ENCODE results near the gene CDC73. TPM values are rescaled to one million over a fixed set of nuclear protein-coding genes. Genes with fewer than 3 reads are reported as not detected.
"Not testable (repeated sequence)": the region's sequence is repeated elsewhere in the genome, so short reads cannot be mapped to it uniquely, and the experiment has no call there.

CDC73 gene
- total RNA-seq, 2 donors from 2014 or later: 27.8 to 30.1 TPM

DNA sequence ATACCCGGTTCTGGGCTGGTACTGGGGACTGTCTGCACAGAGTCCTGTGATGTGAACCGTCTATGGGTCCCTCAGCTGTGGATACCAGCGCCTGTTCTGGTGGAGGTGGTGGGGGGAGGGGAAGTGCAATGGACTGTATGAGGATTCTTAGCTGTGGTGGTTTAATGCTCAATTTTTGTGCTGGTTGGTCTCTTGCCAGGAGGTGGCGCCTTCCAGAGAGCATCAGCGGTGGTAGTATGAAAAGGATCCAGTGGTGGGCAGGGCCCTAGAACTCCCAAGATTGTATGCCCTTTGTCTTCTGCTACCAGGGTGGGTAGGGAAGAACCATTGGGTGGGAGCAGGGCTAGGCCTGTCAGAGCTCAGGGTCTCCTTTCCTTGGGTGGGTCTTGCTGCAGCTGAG is 153.9 kb downstream of the CDC73 start:
- no peak overlapping the region for H3K4me3 ChIP-seq
- DNase-seq (ENCODE audit: low spot score): no peak
- TF ChIP-seq CTCF (IDR thresholded peaks at IDR 0.05): no peak
- H3K4me1 ChIP-seq: no peaks in the 10 kb centered on the region
- H3K27me3 ChIP-seq: no peaks in the 10 kb centered on the region
- H3K36me3 ChIP-seq: no peaks in the 10 kb centered on the region
- no peaks in the 10 kb centered on the region for H3K9me3 ChIP-seq
- H3K27ac ChIP-seq: no peak overlapping the region

- no peak for TF ChIP-seq CTCF (IDR thresholded peaks at IDR 0.05)
- H3K27me3 ChIP-seq: no peaks in the 10 kb centered on the region
- H3K27ac ChIP-seq: no peak overlapping the region
- H3K36me3 ChIP-seq: no peaks in the 10 kb centered on the region
- H3K9me3 ChIP-seq: no peaks in the 10 kb centered on the region
- DNase-seq (ENCODE audit: low spot score): no peak
- H3K4me3 ChIP-seq: no peak overlapping the region
- H3K4me1 ChIP-seq: no peaks in the 10 kb centered on the region
These were observed 157.1 kb downstream of the CDC73 start for GRCh38 chr1:193278968-193279367.

DNA sequence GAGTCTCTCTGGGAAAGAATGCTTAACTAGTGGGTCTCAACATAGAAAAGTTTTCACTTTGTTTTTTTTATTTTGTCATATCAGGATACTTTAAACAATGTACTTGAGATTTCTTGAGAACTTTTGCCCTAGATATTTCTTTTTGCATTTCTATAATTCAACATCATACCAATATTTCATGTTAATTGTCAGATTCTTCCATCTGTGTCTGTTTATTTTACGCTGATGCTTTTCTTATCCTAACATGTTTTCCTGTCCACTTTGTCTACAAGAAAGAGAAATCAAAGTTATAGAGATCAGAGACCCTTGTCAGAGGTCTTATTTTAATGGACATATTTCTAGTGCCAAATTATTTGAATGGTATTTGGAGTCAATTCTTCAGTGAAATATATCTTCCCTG is 160.1 kb downstream of the CDC73 start:
- no peak for DNase-seq (ENCODE audit: low spot score)
- no peak for TF ChIP-seq CTCF (IDR thresholded peaks at IDR 0.05)
- no peak overlapping the region for H3K4me3 ChIP-seq
- no peaks in the 10 kb centered on the region for H3K27me3 ChIP-seq
- no peaks in the 10 kb centered on the region for H3K9me3 ChIP-seq
- no peak overlapping the region for H3K27ac ChIP-seq
- H3K36me3 ChIP-seq: no peaks in the 10 kb centered on the region
- H3K4me1 ChIP-seq: no peaks in the 10 kb centered on the region

DNA sequence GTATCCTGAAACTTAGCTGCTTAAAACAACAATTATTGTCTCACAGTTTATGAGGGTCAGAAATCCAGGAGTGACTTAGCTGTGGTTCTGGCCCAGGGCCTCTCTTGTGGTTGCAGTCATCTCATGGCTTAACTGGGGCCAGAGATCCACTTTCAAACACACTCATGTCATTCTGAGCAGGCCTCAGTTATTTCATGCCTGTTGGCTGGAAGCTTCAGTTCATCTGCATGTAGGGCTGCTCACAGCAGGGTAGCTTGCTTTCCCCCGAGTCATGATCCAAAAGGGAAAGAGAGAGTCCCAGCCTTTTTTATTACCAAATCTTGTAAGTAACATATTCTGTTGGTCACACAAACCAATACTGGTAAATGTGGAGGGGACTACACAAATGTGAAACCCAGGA is 161.2 kb downstream of the CDC73 start:
- no peak overlapping the region for H3K27ac ChIP-seq
- H3K27me3 ChIP-seq: no peaks in the 10 kb centered on the region
- TF ChIP-seq CTCF (IDR thresholded peaks at IDR 0.05): no peak
- no peaks in the 10 kb centered on the region for H3K4me1 ChIP-seq
- H3K36me3 ChIP-seq: no peaks in the 10 kb centered on the region
- no peak for DNase-seq (ENCODE audit: low spot score)
- no peak overlapping the region for H3K4me3 ChIP-seq
- no peaks in the 10 kb centered on the region for H3K9me3 ChIP-seq

GRCh38 chr1:193284219-193284618 is 162.4 kb downstream of the CDC73 start:
- DNase-seq (ENCODE audit: low spot score): no peak
- no peaks in the 10 kb centered on the region for H3K36me3 ChIP-seq
- H3K27ac ChIP-seq: no peak overlapping the region
- H3K27me3 ChIP-seq: no peaks in the 10 kb centered on the region
- no peak for TF ChIP-seq CTCF (IDR thresholded peaks at IDR 0.05)
- no peaks in the 10 kb centered on the region for H3K4me1 ChIP-seq
- no peaks in the 10 kb centered on the region for H3K9me3 ChIP-seq
- H3K4me3 ChIP-seq: no peak overlapping the region

GRCh38 chr1:193285641-193286040 is 163.8 kb downstream of the CDC73 start:
- no peaks in the 10 kb centered on the region for H3K27me3 ChIP-seq
- H3K4me3 ChIP-seq: no peak overlapping the region
- no peak for TF ChIP-seq CTCF (IDR thresholded peaks at IDR 0.05)
- no peak overlapping the region for H3K27ac ChIP-seq
- DNase-seq (ENCODE audit: low spot score): no peak
- H3K36me3 ChIP-seq: no peaks in the 10 kb centered on the region
- H3K9me3 ChIP-seq: no peaks in the 10 kb centered on the region
- H3K4me1 ChIP-seq: no peaks in the 10 kb centered on the region

DNA sequence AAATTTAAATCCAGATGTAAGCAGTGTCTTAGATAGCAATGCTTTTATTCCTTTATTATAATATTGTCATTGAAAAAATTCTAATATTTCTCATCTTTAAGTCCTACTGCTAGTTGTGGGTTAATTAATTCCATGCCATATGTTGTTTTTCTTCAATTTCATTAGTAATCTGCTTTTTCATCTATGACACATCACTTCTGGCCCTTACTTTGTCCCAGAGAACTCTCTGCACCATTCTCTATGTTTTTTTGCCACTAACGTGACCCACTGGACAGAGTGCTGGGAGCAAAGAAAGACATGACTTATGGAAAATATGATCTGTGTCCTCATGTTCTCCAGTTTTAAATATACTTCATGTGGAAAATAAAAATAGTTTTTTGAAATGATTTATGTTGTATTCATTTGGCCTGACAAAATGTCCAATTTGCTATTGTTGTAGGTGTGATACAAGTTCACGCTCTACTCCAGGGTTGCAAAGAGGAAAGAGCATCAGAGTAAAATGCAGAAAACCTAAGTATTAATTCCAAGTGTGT is 166.8 kb downstream of the CDC73 start:
- not testable (repeated sequence) for H3K27me3 ChIP-seq; DNase-seq (ENCODE audit: low spot score); H3K27ac ChIP-seq; H3K4me3 ChIP-seq; H3K36me3 ChIP-seq; H3K9me3 ChIP-seq; H3K4me1 ChIP-seq
